HepG2 (cell line): Measurements from ENCODE around the gene LIME1. TPM values are rescaled to one million over a fixed set of nuclear protein-coding genes. Genes with fewer than 3 reads are reported as not detected.

Experiments used
- AGO2 ChIP-seq: fragments of 200-400 bp; formaldehyde crosslinking; optimal IDR thresholded peaks from 2 replicates; pipeline ENCODE3; 2017; ENCODE audit warnings: mild to moderate bottlenecking, low read depth, low read length, moderate library complexity
- MAZ ChIP-seq, 2 experiments: sonication (generic) in 1 of 2; formaldehyde crosslinking in 1 of 2; IDR thresholded peaks; 2 replicates each; pipeline versions ENCODE4 v1.5.0 to v1.6.1; 2012 to 2020; ENCODE audit warnings: low read depth in 2 of 2, mild to moderate bottlenecking in 2 of 2, borderline replicate concordance in 1 of 2, improper control_type of control experiment in 1 of 2, low read length in 1 of 2, missing genetic modification reagents in 1 of 2, moderate library complexity in 1 of 2
- NRL ChIP-seq: sonication (generic); formaldehyde crosslinking; IDR thresholded peaks from 2 replicates; pipeline ENCODE4 v1.5.0; 2020; ENCODE audit warnings: missing genetic modification reagents, mild to moderate bottlenecking, moderate library complexity, borderline replicate concordance
- PHB2 ChIP-seq: fragments of 450-650 bp; IDR thresholded peaks from 2 replicates; pipeline ENCODE4 v1.6.1; 2018; ENCODE audit not compliant: partially characterized antibody
- POLR2A ChIP-seq, 2 experiments: IDR thresholded peaks; 2 replicates each; pipeline ENCODE4 v1.6.1; 2011; ENCODE audit warnings: low read depth in 2 of 2, low read length in 2 of 2, mild to moderate bottlenecking in 1 of 2, moderate library complexity in 1 of 2; ENCODE audit not compliant: insufficient read depth in 1 of 2
- POLR2AphosphoS5 ChIP-seq: IDR thresholded peaks from 2 replicates; pipeline ENCODE4 v1.6.1; 2012; ENCODE audit warnings: low read depth, low read length
- POLR2G ChIP-seq: fragments of 200-400 bp; formaldehyde crosslinking; IDR thresholded peaks from 2 replicates; pipeline ENCODE4 v1.6.1; 2018; ENCODE audit warnings: mild to moderate bottlenecking, low read depth, low read length, moderate library complexity
- RBFOX2 ChIP-seq: fragments of 200-400 bp; formaldehyde crosslinking; IDR thresholded peaks from 2 replicates; pipeline ENCODE4 v1.6.1; 2017; ENCODE audit warnings: low read depth, mild to moderate bottlenecking, low read length
- RBM22 ChIP-seq: fragments of 200-400 bp; formaldehyde crosslinking; optimal IDR thresholded peaks from 2 replicates; pipeline ENCODE3; 2017; ENCODE audit warnings: mild to moderate bottlenecking, low read length, moderate library complexity
- XBP1 ChIP-seq: sonication (generic); formaldehyde crosslinking; IDR thresholded peaks from 2 replicates; pipeline ENCODE4 v1.5.0; 2020; ENCODE audit warnings: missing genetic modification reagents
- ZBTB1 ChIP-seq: sonication (generic); formaldehyde crosslinking; IDR thresholded peaks from 2 replicates; pipeline ENCODE4 v1.4.0; 2020; ENCODE audit warnings: missing genetic modification reagents, borderline replicate concordance
- ZBTB38 ChIP-seq: sonication (generic); formaldehyde crosslinking; IDR thresholded peaks from 2 replicates; pipeline ENCODE4 v1.5.1; 2020; ENCODE audit warnings: mild to moderate bottlenecking, missing genetic modification reagents
- ZBTB42 ChIP-seq: sonication (generic); formaldehyde crosslinking; IDR thresholded peaks from 2 replicates; pipeline ENCODE4 v1.5.0; 2020; ENCODE audit warnings: mild to moderate bottlenecking, missing genetic modification reagents
- ZNF326 ChIP-seq: sonication (generic); formaldehyde crosslinking; IDR thresholded peaks from 2 replicates; pipeline ENCODE4 v1.4.0; 2020; ENCODE audit warnings: missing genetic modification reagents, borderline replicate concordance
- ZNF350 ChIP-seq: sonication (generic); formaldehyde crosslinking; IDR thresholded peaks from 2 replicates; pipeline ENCODE4 v1.4.0; 2020; ENCODE audit warnings: mild to moderate bottlenecking, low read depth, missing genetic modification reagents, borderline replicate concordance
- ZNF556 ChIP-seq: sonication (generic); formaldehyde crosslinking; IDR thresholded peaks from 2 replicates; pipeline ENCODE4 v1.4.0; 2020; ENCODE audit warnings: mild to moderate bottlenecking, missing genetic modification reagents, borderline replicate concordance
- ZNF670 ChIP-seq: sonication (generic); formaldehyde crosslinking; IDR thresholded peaks from 2 replicates; pipeline ENCODE4 v1.8.0; 2022; ENCODE audit warnings: mild to moderate bottlenecking, missing genetic modification reagents, borderline replicate concordance
- ZNF768 ChIP-seq: sonication (generic); formaldehyde crosslinking; IDR thresholded peaks from 2 replicates; pipeline ENCODE4 v1.4.0; 2020; ENCODE audit warnings: missing genetic modification reagents
- polyA plus RNA-seq, 8 experiments: library from polyadenylated mRNA; depleted of rRNA in 3 of 8; stranded (reverse) in 7 of 8; unstranded in 1 of 8; fragments of >200 nt; fragmentation: Illumina TruSeq in 4 of 8; extraction: Trizol in 4 of 8; gene quantifications; 2 replicates each; pipeline versions ENCODE4 v1.2.1 to v1.2.3, GENCODE V29; 2011 to 2016; ENCODE audit warnings: low read depth in 4 of 8, missing spikeins in 1 of 8, mixed read lengths in 1 of 8; ENCODE audit not compliant: insufficient read depth in 1 of 8
- total RNA-seq, 5 experiments: library from RNA; depleted of rRNA; stranded (reverse); fragments of >200 nt; fragmentation: Illumina TruSeq; extraction: Trizol; gene quantifications; 2 replicates each; pipeline ENCODE4 v1.2.3, GENCODE V29; 2016; ENCODE audit warnings: low read depth in 1 of 5
- TF ChIP-seq, protein P1 (sequence below): sonication (generic); formaldehyde crosslinking; IDR thresholded peaks from 2 replicates; pipeline ENCODE4 v1.4.0; 2020; ENCODE audit warnings: missing genetic modification reagents
- TF ChIP-seq, protein P2 (sequence below): IDR thresholded peaks from 2 replicates; pipeline ENCODE4 v1.6.1; 2016

LIME1 gene
- total and polyA plus RNA-seq, 2 of the 13 experiments (the other 11 are each of a cell fraction or from before 2014, with no cell fraction given): 13.0 to 61.5 TPM

DNA sequence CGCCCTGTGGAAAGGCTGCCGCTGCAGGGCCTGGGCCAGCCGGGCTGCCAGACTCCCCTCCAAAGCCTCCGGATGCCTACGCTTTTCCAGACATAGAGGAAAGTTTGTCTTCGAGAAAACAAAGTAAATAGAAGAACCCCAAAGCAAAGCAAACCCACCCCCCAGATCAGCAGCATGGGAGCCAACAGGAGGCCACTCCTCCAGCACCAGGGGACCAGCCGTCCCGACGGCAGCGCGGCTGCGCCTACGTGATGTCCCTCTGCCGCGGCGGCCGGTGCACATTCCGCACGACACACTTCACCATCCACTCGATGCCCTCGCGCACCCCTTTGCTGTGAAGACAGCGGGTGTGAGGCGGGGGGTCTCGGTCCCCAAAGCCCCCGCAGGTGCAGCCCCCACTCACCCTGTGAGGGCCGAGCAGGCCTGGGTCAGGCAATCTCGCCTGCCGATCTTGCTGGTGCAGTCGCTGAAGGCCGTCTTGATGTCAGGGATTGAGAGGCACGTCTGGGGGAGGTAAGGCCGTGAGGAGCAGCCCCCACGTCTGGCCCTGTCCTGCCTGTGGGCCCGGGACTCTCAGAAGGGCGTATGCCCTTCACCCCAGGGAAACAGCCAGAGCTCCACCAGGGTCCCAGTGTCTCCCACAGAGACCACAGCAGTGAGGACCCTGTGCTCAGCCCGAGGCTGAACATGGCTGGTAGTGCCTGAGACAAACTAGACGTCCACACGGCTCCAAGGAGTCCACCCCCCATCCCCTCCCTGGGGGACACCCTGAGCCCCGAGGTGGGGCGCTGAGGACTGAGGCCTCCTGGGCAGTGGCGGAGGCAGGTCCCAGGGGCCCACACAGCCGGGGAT is 36.0 kb upstream of the LIME1 start (continued):
- peak; percentile 63 for TF ChIP-seq ZBTB38 (CRISPR knock-in tag)
- TF ChIP-seq POLR2G: peak; percentile 48; the same call in 1 of the 2 replicates
- peak; percentile 16; the same call in 1 of the 2 replicates for TF ChIP-seq ZNF768 (CRISPR knock-in tag)
- TF ChIP-seq ZNF556 (CRISPR knock-in tag): 0 out of 2 replicates have a peak, but pooled peaks have one; percentile 12
- TF ChIP-seq, protein P1, sequence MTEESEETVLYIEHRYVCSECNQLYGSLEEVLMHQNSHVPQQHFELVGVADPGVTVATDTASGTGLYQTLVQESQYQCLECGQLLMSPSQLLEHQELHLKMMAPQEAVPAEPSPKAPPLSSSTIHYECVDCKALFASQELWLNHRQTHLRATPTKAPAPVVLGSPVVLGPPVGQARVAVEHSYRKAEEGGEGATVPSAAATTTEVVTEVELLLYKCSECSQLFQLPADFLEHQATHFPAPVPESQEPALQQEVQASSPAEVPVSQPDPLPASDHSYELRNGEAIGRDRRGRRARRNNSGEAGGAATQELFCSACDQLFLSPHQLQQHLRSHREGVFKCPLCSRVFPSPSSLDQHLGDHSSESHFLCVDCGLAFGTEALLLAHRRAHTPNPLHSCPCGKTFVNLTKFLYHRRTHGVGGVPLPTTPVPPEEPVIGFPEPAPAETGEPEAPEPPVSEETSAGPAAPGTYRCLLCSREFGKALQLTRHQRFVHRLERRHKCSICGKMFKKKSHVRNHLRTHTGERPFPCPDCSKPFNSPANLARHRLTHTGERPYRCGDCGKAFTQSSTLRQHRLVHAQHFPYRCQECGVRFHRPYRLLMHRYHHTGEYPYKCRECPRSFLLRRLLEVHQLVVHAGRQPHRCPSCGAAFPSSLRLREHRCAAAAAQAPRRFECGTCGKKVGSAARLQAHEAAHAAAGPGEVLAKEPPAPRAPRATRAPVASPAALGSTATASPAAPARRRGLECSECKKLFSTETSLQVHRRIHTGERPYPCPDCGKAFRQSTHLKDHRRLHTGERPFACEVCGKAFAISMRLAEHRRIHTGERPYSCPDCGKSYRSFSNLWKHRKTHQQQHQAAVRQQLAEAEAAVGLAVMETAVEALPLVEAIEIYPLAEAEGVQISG: no peak
- TF ChIP-seq MAZ (IDR thresholded peaks at IDR 0.05; ENCODE audit: borderline replicate concordance, low read depth, low read length): no peak
- 0 out of 2 replicates have a peak, but pooled peaks have one; percentile 23 for TF ChIP-seq MAZ (CRISPR knock-in tag; IDR thresholded peaks at IDR 0.05; ENCODE audit: low read depth)
- TF ChIP-seq POLR2A (IDR thresholded peaks at IDR 0.05; ENCODE audit: insufficient read depth in 1 of 2, low read depth in 2 of 2, low read length in 2 of 2): peak in 1 of 2 experiments; percentile 18; a peak in 2 of 4 replicates
- no peak for TF ChIP-seq ZBTB1 (CRISPR knock-in tag)
- peak; percentile 83 for TF ChIP-seq AGO2
- no peak for TF ChIP-seq ZBTB42 (CRISPR knock-in tag)
- TF ChIP-seq ZNF350 (CRISPR knock-in tag): no peak
- TF ChIP-seq RBM22: peak; percentile 46
- peak; percentile 14; the same call in 1 of the 2 replicates for TF ChIP-seq POLR2AphosphoS5
- TF ChIP-seq, protein P2, sequence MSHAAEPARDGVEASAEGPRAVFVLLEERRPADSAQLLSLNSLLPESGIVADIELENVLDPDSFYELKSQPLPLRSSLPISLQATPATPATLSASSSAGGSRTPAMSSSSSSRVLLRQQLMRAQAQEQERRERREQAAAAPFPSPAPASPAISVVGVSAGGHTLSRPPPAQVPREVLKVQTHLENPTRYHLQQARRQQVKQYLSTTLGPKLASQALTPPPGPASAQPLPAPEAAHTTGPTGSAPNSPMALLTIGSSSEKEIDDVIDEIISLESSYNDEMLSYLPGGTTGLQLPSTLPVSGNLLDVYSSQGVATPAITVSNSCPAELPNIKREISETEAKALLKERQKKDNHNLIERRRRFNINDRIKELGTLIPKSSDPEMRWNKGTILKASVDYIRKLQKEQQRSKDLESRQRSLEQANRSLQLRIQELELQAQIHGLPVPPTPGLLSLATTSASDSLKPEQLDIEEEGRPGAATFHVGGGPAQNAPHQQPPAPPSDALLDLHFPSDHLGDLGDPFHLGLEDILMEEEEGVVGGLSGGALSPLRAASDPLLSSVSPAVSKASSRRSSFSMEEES (CRISPR knock-in tag): no peak
- peak; percentile 38; the same call in 1 of the 2 replicates for TF ChIP-seq ZNF326
- peak; percentile 57; the same call in 1 of the 2 replicates for TF ChIP-seq RBFOX2
- no peak for TF ChIP-seq PHB2
- 0 out of 2 replicates have a peak, but pooled peaks have one; percentile 36 for TF ChIP-seq ZNF670 (CRISPR knock-in tag)
- TF ChIP-seq XBP1 (CRISPR knock-in tag): no peak
- TF ChIP-seq NRL: peak; percentile 9; the same call in 1 of the 2 replicates
